HepG2 (cell line): ENCODE results near the gene STARD5.

ENCODE experiments used
- CTCF ChIP-seq: sonication (generic); formaldehyde crosslinking; IDR thresholded peaks from 2 replicates; pipeline ENCODE4 v1.5.0; 2020; ENCODE audit warnings: mild to moderate bottlenecking, missing genetic modification reagents, moderate library complexity
- NR2F2 ChIP-seq: IDR thresholded peaks from 2 replicates; pipeline ENCODE4 v1.6.1; 2012; ENCODE audit warnings: low read depth, inconsistent platforms, borderline replicate concordance
- POGK ChIP-seq: sonication (generic); formaldehyde crosslinking; conservative IDR thresholded peaks from 2 replicates; pipeline ENCODE4 v1.8.0; 2022; ENCODE audit warnings: mild to moderate bottlenecking, moderate library complexity, missing genetic modification reagents
- POLR2A ChIP-seq, 2 experiments: IDR thresholded peaks; 2 replicates each; pipeline ENCODE4 v1.6.1; 2011; ENCODE audit warnings: low read depth in 2 of 2, low read length in 2 of 2, mild to moderate bottlenecking in 1 of 2, moderate library complexity in 1 of 2; ENCODE audit not compliant: insufficient read depth in 1 of 2
- RAD21 ChIP-seq: fragments of 450-650 bp; formaldehyde crosslinking; IDR thresholded peaks from 2 replicates; pipeline ENCODE4 v1.5.0; 2020; ENCODE audit warnings: mild to moderate bottlenecking
- ZNF17 ChIP-seq: sonication (generic); formaldehyde crosslinking; IDR thresholded peaks from 2 replicates; pipeline ENCODE4 v1.5.0; 2020; ENCODE audit warnings: mild to moderate bottlenecking, missing genetic modification reagents

GRCh38 chr15:81302701-81303109, 21.2 kb downstream of the STARD5 start:
- no peak for TF ChIP-seq ZNF17 (CRISPR knock-in tag)
- TF ChIP-seq NR2F2: no peak
- TF ChIP-seq RAD21: no peak
- no peak for TF ChIP-seq CTCF
- no peak for TF ChIP-seq POLR2A (IDR thresholded peaks at IDR 0.05; ENCODE audit: insufficient read depth in 1 of 2, low read depth in 2 of 2, low read length in 2 of 2)
- no peak for TF ChIP-seq POGK
